ENCODE measurements around the gene BCR. TPM values are rescaled to one million over a fixed set of nuclear protein-coding genes. Genes with fewer than 3 reads are reported as not detected.

Gene BCR
- total and polyA plus RNA-seq, 2 of the 13 experiments (the other 11 are each of a cell fraction or from before 2014, with no cell fraction given), result 19.9 to 33.6 TPM

DNA sequence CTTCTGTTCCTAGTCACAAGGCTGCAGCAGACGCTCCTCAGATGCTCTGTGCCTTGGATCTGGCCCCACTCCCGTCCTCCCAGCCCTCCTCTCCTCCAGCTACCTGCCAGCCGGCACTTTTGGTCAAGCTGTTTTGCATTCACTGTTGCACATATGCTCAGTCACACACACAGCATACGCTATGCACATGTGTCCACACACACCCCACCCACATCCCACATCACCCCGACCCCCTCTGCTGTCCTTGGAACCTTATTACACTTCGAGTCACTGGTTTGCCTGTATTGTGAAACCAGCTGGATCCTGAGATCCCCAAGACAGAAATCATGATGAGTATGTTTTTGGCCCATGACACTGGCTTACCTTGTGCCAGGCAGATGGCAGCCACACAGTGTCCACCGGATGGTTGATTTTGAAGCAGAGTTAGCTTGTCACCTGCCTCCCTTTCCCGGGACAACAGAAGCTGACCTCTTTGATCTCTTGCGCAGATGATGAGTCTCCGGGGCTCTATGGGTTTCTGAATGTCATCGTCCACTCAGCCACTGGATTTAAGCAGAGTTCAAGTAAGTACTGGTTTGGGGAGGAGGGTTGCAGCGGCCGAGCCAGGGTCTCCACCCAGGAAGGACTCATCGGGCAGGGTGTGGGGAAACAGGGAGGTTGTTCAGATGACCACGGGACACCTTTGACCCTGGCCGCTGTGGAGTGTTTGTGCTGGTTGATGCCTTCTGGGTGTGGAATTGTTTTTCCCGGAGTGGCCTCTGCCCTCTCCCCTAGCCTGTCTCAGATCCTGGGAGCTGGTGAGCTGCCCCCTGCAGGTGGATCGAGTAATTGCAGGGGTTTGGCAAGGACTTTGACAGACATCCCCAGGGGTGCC is 109.8 kb downstream of the BCR start (continued):
- no peak for TF ChIP-seq CAMTA2 (CRISPR knock-in tag; IDR thresholded peaks at IDR 0.05; ENCODE audit: borderline replicate concordance)
- 0 out of 2 replicates have a peak, but pooled peaks have one; percentile 62 for TF ChIP-seq ZNF260 (CRISPR knock-in tag; IDR thresholded peaks at IDR 0.05; ENCODE audit: borderline replicate concordance, low read depth)
- TF ChIP-seq ZNF143 (CRISPR knock-in tag; IDR thresholded peaks at IDR 0.05), result peak; percentile 19; the same call in 1 of the 2 replicates
- peak; percentile 32; the same call in 1 of the 2 replicates for TF ChIP-seq ZNF546 (CRISPR knock-in tag; conservative IDR thresholded peaks at IDR 0.05)
- no peak for TF ChIP-seq HNRNPLL (IDR thresholded peaks at IDR 0.05; ENCODE audit: low read depth, low read length, poor library complexity, severe bottlenecking)
- TF ChIP-seq ZNF772 (CRISPR knock-in tag; IDR thresholded peaks at IDR 0.05), result 0 out of 2 replicates have a peak, but pooled peaks have one; percentile 42
- TF ChIP-seq, protein P1, sequence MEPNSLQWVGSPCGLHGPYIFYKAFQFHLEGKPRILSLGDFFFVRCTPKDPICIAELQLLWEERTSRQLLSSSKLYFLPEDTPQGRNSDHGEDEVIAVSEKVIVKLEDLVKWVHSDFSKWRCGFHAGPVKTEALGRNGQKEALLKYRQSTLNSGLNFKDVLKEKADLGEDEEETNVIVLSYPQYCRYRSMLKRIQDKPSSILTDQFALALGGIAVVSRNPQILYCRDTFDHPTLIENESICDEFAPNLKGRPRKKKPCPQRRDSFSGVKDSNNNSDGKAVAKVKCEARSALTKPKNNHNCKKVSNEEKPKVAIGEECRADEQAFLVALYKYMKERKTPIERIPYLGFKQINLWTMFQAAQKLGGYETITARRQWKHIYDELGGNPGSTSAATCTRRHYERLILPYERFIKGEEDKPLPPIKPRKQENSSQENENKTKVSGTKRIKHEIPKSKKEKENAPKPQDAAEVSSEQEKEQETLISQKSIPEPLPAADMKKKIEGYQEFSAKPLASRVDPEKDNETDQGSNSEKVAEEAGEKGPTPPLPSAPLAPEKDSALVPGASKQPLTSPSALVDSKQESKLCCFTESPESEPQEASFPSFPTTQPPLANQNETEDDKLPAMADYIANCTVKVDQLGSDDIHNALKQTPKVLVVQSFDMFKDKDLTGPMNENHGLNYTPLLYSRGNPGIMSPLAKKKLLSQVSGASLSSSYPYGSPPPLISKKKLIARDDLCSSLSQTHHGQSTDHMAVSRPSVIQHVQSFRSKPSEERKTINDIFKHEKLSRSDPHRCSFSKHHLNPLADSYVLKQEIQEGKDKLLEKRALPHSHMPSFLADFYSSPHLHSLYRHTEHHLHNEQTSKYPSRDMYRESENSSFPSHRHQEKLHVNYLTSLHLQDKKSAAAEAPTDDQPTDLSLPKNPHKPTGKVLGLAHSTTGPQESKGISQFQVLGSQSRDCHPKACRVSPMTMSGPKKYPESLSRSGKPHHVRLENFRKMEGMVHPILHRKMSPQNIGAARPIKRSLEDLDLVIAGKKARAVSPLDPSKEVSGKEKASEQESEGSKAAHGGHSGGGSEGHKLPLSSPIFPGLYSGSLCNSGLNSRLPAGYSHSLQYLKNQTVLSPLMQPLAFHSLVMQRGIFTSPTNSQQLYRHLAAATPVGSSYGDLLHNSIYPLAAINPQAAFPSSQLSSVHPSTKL (CRISPR knock-in tag; IDR thresholded peaks at IDR 0.05), result peak; percentile 27; the same call in 1 of the 2 replicates
- no peak; the same call in 1 of the 2 replicates for TF ChIP-seq YEATS4 (CRISPR knock-in tag; IDR thresholded peaks at IDR 0.05; ENCODE audit: borderline replicate concordance)
- TF ChIP-seq SSRP1 (CRISPR knock-in tag; IDR thresholded peaks at IDR 0.05), result no peak
- no peak for TF ChIP-seq CREB1 (IDR thresholded peaks at IDR 0.05)
- no peak for TF ChIP-seq CREB1 (CRISPR knock-in tag; IDR thresholded peaks at IDR 0.05)
- peak; percentile 20; the same call in 1 of the 2 replicates for TF ChIP-seq FOXA3 (CRISPR knock-in tag; IDR thresholded peaks at IDR 0.05)
- no peak for TF ChIP-seq MIXL1 (CRISPR knock-in tag; IDR thresholded peaks at IDR 0.05)
- 0 out of 2 replicates have a peak, but pooled peaks have one; percentile 67 for TF ChIP-seq SNAPC2 (CRISPR knock-in tag; IDR thresholded peaks at IDR 0.05)
- 0 out of 2 replicates have a peak, but pooled peaks have one; percentile 18 for TF ChIP-seq ERF (CRISPR knock-in tag; IDR thresholded peaks at IDR 0.05)
- TF ChIP-seq HOXA7 (CRISPR knock-in tag; IDR thresholded peaks at IDR 0.05), result no peak
- no peak for TF ChIP-seq SRY (CRISPR knock-in tag; IDR thresholded peaks at IDR 0.05)
- TF ChIP-seq, protein P2, sequence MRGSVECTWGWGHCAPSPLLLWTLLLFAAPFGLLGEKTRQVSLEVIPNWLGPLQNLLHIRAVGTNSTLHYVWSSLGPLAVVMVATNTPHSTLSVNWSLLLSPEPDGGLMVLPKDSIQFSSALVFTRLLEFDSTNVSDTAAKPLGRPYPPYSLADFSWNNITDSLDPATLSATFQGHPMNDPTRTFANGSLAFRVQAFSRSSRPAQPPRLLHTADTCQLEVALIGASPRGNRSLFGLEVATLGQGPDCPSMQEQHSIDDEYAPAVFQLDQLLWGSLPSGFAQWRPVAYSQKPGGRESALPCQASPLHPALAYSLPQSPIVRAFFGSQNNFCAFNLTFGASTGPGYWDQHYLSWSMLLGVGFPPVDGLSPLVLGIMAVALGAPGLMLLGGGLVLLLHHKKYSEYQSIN (CRISPR knock-in tag; IDR thresholded peaks at IDR 0.05; ENCODE audit: borderline replicate concordance), result no peak
- TF ChIP-seq SMC3 (IDR thresholded peaks at IDR 0.05; ENCODE audit: low read length), result peak; percentile 50
- TF ChIP-seq IRF2 (CRISPR knock-in tag; IDR thresholded peaks at IDR 0.05), result 0 out of 2 replicates have a peak, but pooled peaks have one; percentile 22
- TF ChIP-seq ELF4 (CRISPR knock-in tag; IDR thresholded peaks at IDR 0.05; ENCODE audit: borderline replicate concordance), result no peak
- no peak for TF ChIP-seq ZNF777 (CRISPR knock-in tag; IDR thresholded peaks at IDR 0.05)
- TF ChIP-seq SOX6 (IDR thresholded peaks at IDR 0.05), result no peak
- peak; percentile 71 for TF ChIP-seq SOX6 (CRISPR knock-in tag; IDR thresholded peaks at IDR 0.05)
- TF ChIP-seq, protein P3, sequence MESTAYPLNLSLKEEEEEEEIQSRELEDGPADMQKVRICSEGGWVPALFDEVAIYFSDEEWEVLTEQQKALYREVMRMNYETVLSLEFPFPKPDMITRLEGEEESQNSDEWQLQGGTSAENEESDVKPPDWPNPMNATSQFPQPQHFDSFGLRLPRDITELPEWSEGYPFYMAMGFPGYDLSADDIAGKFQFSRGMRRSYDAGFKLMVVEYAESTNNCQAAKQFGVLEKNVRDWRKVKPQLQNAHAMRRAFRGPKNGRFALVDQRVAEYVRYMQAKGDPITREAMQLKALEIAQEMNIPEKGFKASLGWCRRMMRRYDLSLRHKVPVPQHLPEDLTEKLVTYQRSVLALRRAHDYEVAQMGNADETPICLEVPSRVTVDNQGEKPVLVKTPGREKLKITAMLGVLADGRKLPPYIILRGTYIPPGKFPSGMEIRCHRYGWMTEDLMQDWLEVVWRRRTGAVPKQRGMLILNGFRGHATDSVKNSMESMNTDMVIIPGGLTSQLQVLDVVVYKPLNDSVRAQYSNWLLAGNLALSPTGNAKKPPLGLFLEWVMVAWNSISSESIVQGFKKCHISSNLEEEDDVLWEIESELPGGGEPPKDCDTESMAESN (CRISPR knock-in tag; conservative IDR thresholded peaks at IDR 0.05), result 0 out of 2 replicates have a peak, but pooled peaks have one; percentile 28
